22Rv1 (cell line): ENCODE measurements around the gene ST6GALNAC2.

Experiments
- CTCF ChIP-seq: fragments of 450-650 bp; IDR thresholded peaks from 2 replicates; pipeline ENCODE4 v1.5.1; 2017; ENCODE audit warnings: mild to moderate bottlenecking
- ZFX ChIP-seq: fragments of 450-650 bp; IDR thresholded peaks from 2 replicates; pipeline ENCODE4 v1.6.1; 2017; ENCODE audit warnings: antibody characterized with exemption, borderline replicate concordance

- no peak for TF ChIP-seq CTCF
- TF ChIP-seq ZFX = no peak
Measured at GRCh38 chr17:76599694-76600460, 14.2 kb upstream of the ST6GALNAC2 start.
